WTC11 (cell line): ENCODE results near the gene DYNC1I1. TPM values are rescaled to one million over a fixed set of nuclear protein-coding genes. Genes with fewer than 3 reads are reported as not detected.

Experiments
- ATAC-seq: fragments of 200-7000 bp; cut with Tn5 transposase; 2 replicates; pipeline ENCODE4 v1.10.0; 2021; ENCODE audit warnings: mild to moderate bottlenecking, moderate library complexity
- CTCF ChIA-PET: fragments of 300-600 bp; sonication (Branson Sonifier 250); formaldehyde crosslinking; loops from one replicate; lab custom pipeline; 2021; ENCODE audit warnings: antibody characterized with exemption; lab: Charles Lee
- POLR2A ChIA-PET: fragments of 350-600 bp; sonication (Branson Sonifier 250); formaldehyde crosslinking; loops from one replicate; lab custom pipeline; 2021; ENCODE audit warnings: antibody characterized with exemption; lab: Charles Lee
- DNase-seq: peaks from one replicate; pipeline ENCODE4 v3.0.0; 2021; ENCODE audit warnings: low spot score
- H3K27ac Mint-ChIP-seq: 2 replicates; pipeline ENCODE4 v1.8.0; 2021; ENCODE audit warnings: mixed read lengths
- H3K27me3 Mint-ChIP-seq: 2 replicates; pipeline ENCODE4 v1.8.0; 2021; ENCODE audit warnings: low read depth, mild to moderate bottlenecking, moderate library complexity, mixed read lengths
- H3K36me3 Mint-ChIP-seq: 2 replicates; pipeline ENCODE4 v1.8.0; 2021; ENCODE audit warnings: mixed read lengths
- H3K4me1 Mint-ChIP-seq: 2 replicates; pipeline ENCODE4 v1.8.0; 2022; ENCODE audit warnings: mixed read lengths
- H3K4me3 Mint-ChIP-seq: 2 replicates; pipeline ENCODE4 v1.8.0; 2021; ENCODE audit warnings: mild to moderate bottlenecking, moderate library complexity, mixed read lengths
- H3K9me3 Mint-ChIP-seq: 2 replicates; pipeline ENCODE4 v1.8.0; 2021; ENCODE audit warnings: mixed read lengths
- ATF1 ChIP-seq: sonication (generic); formaldehyde crosslinking; IDR thresholded peaks from 2 replicates; pipeline ENCODE4 v1.8.1; 2023; ENCODE audit warnings: mild to moderate bottlenecking, moderate library complexity, missing genetic modification reagents
- ATF2 ChIP-seq: sonication (generic); formaldehyde crosslinking; IDR thresholded peaks from 2 replicates; pipeline ENCODE4 v1.8.1; 2022; ENCODE audit warnings: low read depth, missing genetic modification reagents, borderline replicate concordance
- CDX4 ChIP-seq: fragments of 250-450 bp; sonication (Bioruptor Pico); IDR thresholded peaks from 2 replicates; pipeline ENCODE4 v1.9.0; 2021; ENCODE audit warnings: moderate library complexity, mild to moderate bottlenecking, inconsistent platforms, borderline replicate concordance
- CREB1 ChIP-seq: sonication (generic); formaldehyde crosslinking; IDR thresholded peaks from 2 replicates; pipeline ENCODE4 v1.8.0; 2023; ENCODE audit warnings: mild to moderate bottlenecking, missing genetic modification reagents
- CREM ChIP-seq: sonication (generic); formaldehyde crosslinking; IDR thresholded peaks from 2 replicates; pipeline ENCODE4 v1.8.1; 2022; ENCODE audit warnings: mild to moderate bottlenecking, missing genetic modification reagents, moderate library complexity
- ESRRA ChIP-seq: sonication (generic); formaldehyde crosslinking; IDR thresholded peaks from 2 replicates; pipeline ENCODE4 v1.8.1; 2022; ENCODE audit warnings: mild to moderate bottlenecking, missing genetic modification reagents, borderline replicate concordance
- FOXP4 ChIP-seq: sonication (generic); formaldehyde crosslinking; IDR thresholded peaks from 2 replicates; pipeline ENCODE4 v1.8.0; 2022; ENCODE audit warnings: mild to moderate bottlenecking, missing genetic modification reagents
- GRHL2 ChIP-seq: fragments of 250-450 bp; sonication (Bioruptor Pico); IDR thresholded peaks from 2 replicates; pipeline ENCODE4 v1.8.0; 2022; ENCODE audit warnings: mild to moderate bottlenecking, moderate library complexity; ENCODE audit not compliant: insufficient replicate concordance, severe bottlenecking
- HMGA2 ChIP-seq: fragments of 250-450 bp; sonication (Bioruptor Pico); IDR thresholded peaks from 2 replicates; pipeline ENCODE4 v1.4.0; 2021; ENCODE audit warnings: mild to moderate bottlenecking, moderate library complexity
- JAZF1 ChIP-seq: fragments of 250-450 bp; sonication (Bioruptor Pico); IDR thresholded peaks from 2 replicates; pipeline ENCODE4 v1.9.0; 2021; ENCODE audit warnings: moderate library complexity, mild to moderate bottlenecking, inconsistent platforms
- MYBL2 ChIP-seq: sonication (generic); formaldehyde crosslinking; IDR thresholded peaks from 2 replicates; pipeline ENCODE4 v1.8.1; 2023; ENCODE audit warnings: mild to moderate bottlenecking, moderate library complexity, missing genetic modification reagents
- NFE2L1 ChIP-seq: sonication (generic); formaldehyde crosslinking; IDR thresholded peaks from 2 replicates; pipeline ENCODE4 v1.8.1; 2023; ENCODE audit warnings: missing genetic modification reagents
- TEAD4 ChIP-seq: sonication (generic); formaldehyde crosslinking; IDR thresholded peaks from 2 replicates; pipeline ENCODE4 v1.8.0; 2022; ENCODE audit warnings: mild to moderate bottlenecking, missing genetic modification reagents
- USF1 ChIP-seq: sonication (generic); formaldehyde crosslinking; IDR thresholded peaks from 2 replicates; pipeline ENCODE4 v1.8.0; 2022; ENCODE audit warnings: mild to moderate bottlenecking, missing genetic modification reagents
- ZBTB21 ChIP-seq: sonication (generic); formaldehyde crosslinking; IDR thresholded peaks from 2 replicates; pipeline ENCODE4 v1.8.1; 2023; ENCODE audit warnings: mild to moderate bottlenecking, missing genetic modification reagents, borderline replicate concordance
- ZNF219 ChIP-seq: sonication (generic); formaldehyde crosslinking; IDR thresholded peaks from 2 replicates; pipeline ENCODE4 v1.8.0; 2023; ENCODE audit warnings: missing genetic modification reagents, mild to moderate bottlenecking, borderline replicate concordance
- ZNF281 ChIP-seq: sonication (generic); formaldehyde crosslinking; IDR thresholded peaks from 2 replicates; pipeline ENCODE4 v1.8.0; 2023; ENCODE audit warnings: mild to moderate bottlenecking, missing genetic modification reagents
- total RNA-seq: library from RNA; stranded (reverse); gene quantifications from 3 replicates; pipeline ENCODE4 v1.2.3, GENCODE V29; 2021
- TF ChIP-seq, protein P1 (sequence below): sonication (generic); formaldehyde crosslinking; IDR thresholded peaks from 2 replicates; pipeline ENCODE4 v1.8.0; 2023; ENCODE audit warnings: missing genetic modification reagents
- TF ChIP-seq, protein P2 (sequence below): sonication (generic); formaldehyde crosslinking; IDR thresholded peaks from 2 replicates; pipeline ENCODE4 v1.8.1; 2023; ENCODE audit warnings: mild to moderate bottlenecking, moderate library complexity, missing genetic modification reagents
- TF ChIP-seq, protein P3 (sequence below): fragments of 250-450 bp; sonication (Bioruptor Pico); IDR thresholded peaks from 2 replicates; pipeline ENCODE4 v1.9.0; 2021; ENCODE audit warnings: mild to moderate bottlenecking
- TF ChIP-seq, protein P4 (sequence below): fragments of 250-450 bp; sonication (Bioruptor Pico); IDR thresholded peaks from 2 replicates; pipeline ENCODE4 v1.8.0; 2021; ENCODE audit warnings: mild to moderate bottlenecking

Gene DYNC1I1
- total RNA-seq, 1 experiment from 2014 or later: 2.8 TPM

GRCh38 chr7:95725205-95725604 lies 47.1 kb upstream of the DYNC1I1 start:
- Mint-ChIP-seq H3K27ac (no peak overlapping the region), H3K27me3 (no peaks in the 10 kb centered on the region), H3K4me1 (no peaks in the 10 kb centered on the region), H3K4me3 (no peak overlapping the region), H3K36me3 (no peaks in the 10 kb centered on the region), H3K9me3 (no peaks in the 10 kb centered on the region)
- no peak for DNase-seq
- TF ChIP-seq CREM (CRISPR knock-in tag): no peak
- no peak for TF ChIP-seq GRHL2
- no peak for TF ChIP-seq TEAD4 (CRISPR knock-in tag)
- TF ChIP-seq, protein P1, sequence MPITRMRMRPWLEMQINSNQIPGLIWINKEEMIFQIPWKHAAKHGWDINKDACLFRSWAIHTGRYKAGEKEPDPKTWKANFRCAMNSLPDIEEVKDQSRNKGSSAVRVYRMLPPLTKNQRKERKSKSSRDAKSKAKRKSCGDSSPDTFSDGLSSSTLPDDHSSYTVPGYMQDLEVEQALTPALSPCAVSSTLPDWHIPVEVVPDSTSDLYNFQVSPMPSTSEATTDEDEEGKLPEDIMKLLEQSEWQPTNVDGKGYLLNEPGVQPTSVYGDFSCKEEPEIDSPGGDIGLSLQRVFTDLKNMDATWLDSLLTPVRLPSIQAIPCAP: no peak
- no peak for TF ChIP-seq ESRRA (CRISPR knock-in tag)
- TF ChIP-seq USF1 (CRISPR knock-in tag): no peak
- TF ChIP-seq, protein P2, sequence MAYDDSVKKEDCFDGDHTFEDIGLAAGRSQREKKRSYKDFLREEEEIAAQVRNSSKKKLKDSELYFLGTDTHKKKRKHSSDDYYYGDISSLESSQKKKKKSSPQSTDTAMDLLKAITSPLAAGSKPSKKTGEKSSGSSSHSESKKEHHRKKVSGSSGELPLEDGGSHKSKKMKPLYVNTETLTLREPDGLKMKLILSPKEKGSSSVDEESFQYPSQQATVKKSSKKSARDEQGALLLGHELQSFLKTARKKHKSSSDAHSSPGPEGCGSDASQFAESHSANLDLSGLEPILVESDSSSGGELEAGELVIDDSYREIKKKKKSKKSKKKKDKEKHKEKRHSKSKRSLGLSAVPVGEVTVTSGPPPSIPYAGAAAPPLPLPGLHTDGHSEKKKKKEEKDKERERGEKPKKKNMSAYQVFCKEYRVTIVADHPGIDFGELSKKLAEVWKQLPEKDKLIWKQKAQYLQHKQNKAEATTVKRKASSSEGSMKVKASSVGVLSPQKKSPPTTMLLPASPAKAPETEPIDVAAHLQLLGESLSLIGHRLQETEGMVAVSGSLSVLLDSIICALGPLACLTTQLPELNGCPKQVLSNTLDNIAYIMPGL (CRISPR knock-in tag): no peak
- TF ChIP-seq CDX4 (CRISPR knock-in tag): no peak
- no peak for TF ChIP-seq CREB1 (CRISPR knock-in tag)
- TF ChIP-seq MYBL2 (CRISPR knock-in tag): no peak
- no peak for TF ChIP-seq HMGA2 (CRISPR knock-in tag)
- TF ChIP-seq NFE2L1 (CRISPR knock-in tag): no peak
- TF ChIP-seq ATF2 (CRISPR knock-in tag): no peak
- TF ChIP-seq JAZF1 (CRISPR knock-in tag): no peak
- no peak for TF ChIP-seq ZBTB21 (CRISPR knock-in tag)
- ChIA-PET CTCF (interaction anchor here (0.6 to 5.9 kb wide), 17 partner anchors 8 to 190 kb away, joined by 3 to 122 read pairs (median 4); no protein-coding TSS in a partner anchor), POLR2A (interaction anchor here (0.9 kb wide), 1 partner anchor 139 kb away, joined by 5 read pairs; no protein-coding TSS in a partner anchor)
- peak; percentile 71 for ATAC-seq

- H3K9me3 Mint-ChIP-seq: no peaks in the 10 kb centered on the region
- no peaks in the 10 kb centered on the region for H3K36me3 Mint-ChIP-seq
- H3K4me1 Mint-ChIP-seq: no peaks in the 10 kb centered on the region
- ATAC-seq: no peak
- H3K27me3 Mint-ChIP-seq: no peaks in the 10 kb centered on the region
- CTCF ChIA-PET: interaction anchor here (1.1 to 1.6 kb wide), 3 partner anchors 43 to 140 kb away, joined by 3 to 4 read pairs (median 3); no protein-coding TSS in a partner anchor
- H3K27ac Mint-ChIP-seq: no peak overlapping the region
- POLR2A ChIA-PET: no interaction called here
- H3K4me3 Mint-ChIP-seq: no peak overlapping the region
- DNase-seq: no peak
- TF ChIP-seq, protein P3, sequence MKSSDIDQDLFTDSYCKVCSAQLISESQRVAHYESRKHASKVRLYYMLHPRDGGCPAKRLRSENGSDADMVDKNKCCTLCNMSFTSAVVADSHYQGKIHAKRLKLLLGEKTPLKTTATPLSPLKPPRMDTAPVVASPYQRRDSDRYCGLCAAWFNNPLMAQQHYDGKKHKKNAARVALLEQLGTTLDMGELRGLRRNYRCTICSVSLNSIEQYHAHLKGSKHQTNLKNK (CRISPR knock-in tag): no peak
- TF ChIP-seq, protein P4, sequence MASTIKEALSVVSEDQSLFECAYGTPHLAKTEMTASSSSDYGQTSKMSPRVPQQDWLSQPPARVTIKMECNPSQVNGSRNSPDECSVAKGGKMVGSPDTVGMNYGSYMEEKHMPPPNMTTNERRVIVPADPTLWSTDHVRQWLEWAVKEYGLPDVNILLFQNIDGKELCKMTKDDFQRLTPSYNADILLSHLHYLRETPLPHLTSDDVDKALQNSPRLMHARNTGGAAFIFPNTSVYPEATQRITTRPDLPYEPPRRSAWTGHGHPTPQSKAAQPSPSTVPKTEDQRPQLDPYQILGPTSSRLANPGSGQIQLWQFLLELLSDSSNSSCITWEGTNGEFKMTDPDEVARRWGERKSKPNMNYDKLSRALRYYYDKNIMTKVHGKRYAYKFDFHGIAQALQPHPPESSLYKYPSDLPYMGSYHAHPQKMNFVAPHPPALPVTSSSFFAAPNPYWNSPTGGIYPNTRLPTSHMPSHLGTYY: no peak
- no peak for TF ChIP-seq GRHL2
- no peak for TF ChIP-seq ZNF219
- no peak for TF ChIP-seq ATF1 (CRISPR knock-in tag)
- TF ChIP-seq ZNF281 (CRISPR knock-in tag): no peak
- TF ChIP-seq FOXP4 (CRISPR knock-in tag): no peak
Measured at GRCh38 chr7:95730493-95731280, 41.7 kb upstream of the DYNC1I1 start.
